NCI-H748 (cell line): Measurements from ENCODE around the gene REEP1.
"Not testable (repeated sequence)": the region's sequence is repeated elsewhere in the genome, so short reads cannot be mapped to it uniquely, and the experiment has no call there.

Source experiments
- DNase-seq: peaks from one replicate; lab custom pipeline; 2025; ENCODE audit not compliant: unreplicated experiment; lab: John Stamatoyannopoulos, UW

The REEP1 gene

GRCh38 chr2:86202336-86202692 is 135.1 kb downstream of the REEP1 start:
- DNase-seq: no peak

DNA sequence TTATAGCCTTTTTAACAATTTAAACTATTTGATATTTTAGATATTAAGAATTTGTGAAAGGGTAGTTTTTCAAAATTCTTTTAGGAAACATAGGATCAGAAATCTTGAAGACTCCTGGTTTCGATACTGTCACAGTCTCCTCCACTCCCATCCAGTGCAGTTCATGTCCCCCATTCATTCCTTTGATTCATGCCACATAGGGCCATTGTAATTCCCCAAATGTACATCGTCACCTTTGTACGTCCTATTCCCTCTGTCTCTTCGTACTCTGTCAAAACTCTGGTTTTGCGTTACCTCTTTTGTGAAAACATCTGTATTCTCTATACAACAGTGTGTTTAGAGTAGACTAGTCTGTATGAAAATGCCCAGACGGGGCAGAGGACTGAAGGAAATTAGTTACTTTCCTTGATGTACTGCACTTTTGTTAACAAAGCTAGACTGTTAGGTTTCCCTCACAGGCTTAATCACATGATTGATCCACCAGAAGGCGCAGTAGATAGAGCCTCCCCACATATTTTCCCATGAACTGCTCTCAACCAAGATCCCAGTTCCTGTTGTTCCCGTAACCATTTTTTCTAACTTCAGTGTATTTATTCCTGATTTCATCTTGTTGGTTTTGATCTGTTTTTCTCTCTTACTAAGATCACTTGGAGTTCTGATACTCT is 135.6 kb downstream of the REEP1 start:
- no peak for DNase-seq

DNA sequence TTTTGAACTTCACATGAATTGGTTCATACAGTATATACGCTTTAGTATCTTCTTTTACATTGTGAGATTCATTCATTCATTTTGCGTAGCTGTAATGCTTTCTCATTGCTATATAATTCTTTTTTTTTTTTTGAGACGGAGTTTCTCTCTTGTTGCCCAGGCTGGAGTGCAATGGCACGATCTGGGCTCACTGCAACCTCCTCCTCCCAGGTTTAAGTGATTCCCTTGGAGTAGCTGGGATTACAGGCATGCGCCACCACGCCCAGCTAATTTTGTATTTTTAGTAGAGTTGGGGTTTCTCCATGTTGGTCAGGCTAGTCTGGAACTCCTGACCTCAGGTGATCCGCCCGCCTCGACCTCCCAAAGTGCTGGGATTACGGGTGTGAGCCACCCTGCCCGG is 136.9 kb downstream of the REEP1 start:
- DNase-seq: not testable (repeated sequence)

DNA sequence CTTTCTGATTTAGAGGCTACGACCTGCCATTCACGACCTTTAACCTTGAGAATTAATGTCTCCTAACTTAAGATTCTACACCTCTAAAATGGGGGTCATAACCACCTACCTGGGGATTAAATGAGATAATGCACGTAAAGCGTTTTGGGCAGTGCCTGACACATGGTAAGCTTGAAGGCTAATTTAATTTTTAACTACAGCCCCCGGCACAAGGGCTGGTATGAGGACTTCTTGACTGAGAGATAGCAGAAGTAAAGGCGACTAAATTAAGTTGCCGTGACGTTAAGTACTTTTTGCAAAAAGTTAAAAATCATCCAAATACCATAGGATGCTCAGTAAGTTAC is 137.6 kb downstream of the REEP1 start:
- DNase-seq: no peak

GRCh38 chr2:86195808-86196387 is 141.5 kb downstream of the REEP1 start:
- DNase-seq: no peak

- peak; percentile 97 for DNase-seq
These were observed 142.2 kb downstream of the REEP1 start, which contains the start of gene IMMT for GRCh38 chr2:86195055-86195807. Gene IMMT, minus strand, starts transcription at chr2:86195462. Its CDS starts 80 bp downstream, at chr2:86195382.

DNA sequence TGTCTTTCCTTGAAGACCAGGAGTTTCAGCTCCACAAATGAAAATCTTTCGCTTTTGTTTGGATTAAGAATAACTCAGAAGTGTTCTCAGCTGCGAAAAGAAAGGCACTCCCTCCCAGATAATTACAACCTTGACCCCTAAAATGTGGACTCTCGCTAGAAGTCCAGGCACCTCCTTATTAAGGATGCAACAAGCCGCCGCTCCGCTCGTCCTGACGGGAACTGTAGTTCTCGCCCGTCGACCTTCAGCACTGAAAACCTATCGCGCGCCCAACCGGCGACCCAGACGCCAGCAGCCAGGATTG is 142.7 kb downstream of the REEP1 start:
- no peak for DNase-seq

DNA sequence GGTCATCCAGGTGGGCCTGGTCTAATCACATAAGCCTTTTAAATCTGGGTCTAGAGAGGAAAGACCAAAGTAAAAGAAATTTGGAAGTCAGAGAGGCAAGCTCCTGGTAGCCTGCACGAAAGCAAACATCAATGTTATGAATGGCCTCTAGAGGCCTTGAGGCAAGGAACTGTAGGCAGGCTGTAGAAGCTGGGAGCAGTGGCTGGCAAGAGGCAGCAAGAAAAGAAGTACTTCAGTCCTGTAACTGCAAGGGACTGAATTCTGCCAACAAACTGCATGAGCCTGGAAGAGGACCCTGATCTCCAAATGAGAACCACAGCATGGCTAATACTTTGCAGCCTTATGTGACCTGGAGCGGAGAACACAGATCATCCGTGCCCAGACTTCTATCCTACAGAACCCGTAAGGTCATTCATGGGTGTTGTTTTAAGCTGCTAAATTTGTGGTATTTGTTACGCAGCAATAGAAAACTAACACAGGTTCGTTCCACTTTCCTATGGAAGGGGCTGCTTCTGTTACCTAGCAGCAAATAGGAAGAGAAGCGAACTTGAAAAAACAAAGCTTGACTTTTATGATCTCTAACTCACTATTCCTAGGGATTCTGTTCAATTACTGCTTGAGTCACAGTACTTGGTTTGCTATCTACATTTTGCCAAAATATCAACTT is 143.4 kb downstream of the REEP1 start:
- no peak for DNase-seq

- no peak for DNase-seq
These were observed 147.5 kb downstream of the REEP1 start for GRCh38 chr2:86189782-86190416.

DNA sequence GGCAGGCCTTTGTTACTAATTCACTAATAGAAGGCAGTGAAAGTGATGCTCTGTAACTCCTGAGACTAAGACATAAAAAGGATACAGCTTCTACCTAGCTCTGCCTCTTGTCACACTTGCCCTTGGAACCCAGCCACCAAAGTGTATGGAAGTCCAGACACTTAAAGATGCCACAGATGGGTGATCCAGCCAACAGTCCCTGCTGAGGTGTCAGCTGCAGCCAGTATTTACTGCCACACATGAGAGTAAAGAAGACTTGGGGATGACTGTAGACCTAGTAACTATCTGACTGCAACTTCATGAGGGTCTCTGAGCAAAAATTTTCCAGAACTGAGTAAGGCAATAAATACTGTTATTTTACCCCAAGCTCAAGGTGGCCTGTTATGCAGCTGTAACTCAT is 151.0 kb downstream of the REEP1 start:
- DNase-seq: no peak

GRCh38 chr2:86185517-86186212 is 151.8 kb downstream of the REEP1 start:
- DNase-seq: no peak

- DNase-seq: no peak
These were observed 160.8 kb downstream of the REEP1 start for GRCh38 chr2:86176597-86176996.

- DNase-seq: no peak
These were observed 161.6 kb downstream of the REEP1 start for GRCh38 chr2:86175828-86176227.

- DNase-seq: no peak
These were observed 163.0 kb downstream of the REEP1 start for GRCh38 chr2:86174445-86174844.

- no peak for DNase-seq
These were observed 164.8 kb downstream of the REEP1 start for GRCh38 chr2:86172610-86173009.

DNA sequence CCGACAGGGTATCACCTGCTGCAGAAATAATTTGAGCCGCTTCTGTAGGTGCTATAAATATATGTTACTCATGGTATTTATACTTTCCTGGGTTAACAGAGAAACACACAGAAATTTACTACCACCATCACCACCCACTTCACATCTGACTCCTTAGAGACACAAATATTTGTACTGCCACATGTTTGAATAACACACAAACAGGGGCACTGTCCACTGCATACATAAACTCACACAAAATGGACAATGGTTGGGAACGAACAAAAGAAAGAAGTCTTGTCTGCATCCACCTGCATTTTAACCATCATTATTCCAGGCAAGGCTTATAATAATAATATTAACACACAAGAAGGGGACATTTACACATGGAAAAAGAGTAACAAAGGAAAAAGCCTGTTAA is 166.1 kb downstream of the REEP1 start:
- peak; percentile 51 for DNase-seq

DNA sequence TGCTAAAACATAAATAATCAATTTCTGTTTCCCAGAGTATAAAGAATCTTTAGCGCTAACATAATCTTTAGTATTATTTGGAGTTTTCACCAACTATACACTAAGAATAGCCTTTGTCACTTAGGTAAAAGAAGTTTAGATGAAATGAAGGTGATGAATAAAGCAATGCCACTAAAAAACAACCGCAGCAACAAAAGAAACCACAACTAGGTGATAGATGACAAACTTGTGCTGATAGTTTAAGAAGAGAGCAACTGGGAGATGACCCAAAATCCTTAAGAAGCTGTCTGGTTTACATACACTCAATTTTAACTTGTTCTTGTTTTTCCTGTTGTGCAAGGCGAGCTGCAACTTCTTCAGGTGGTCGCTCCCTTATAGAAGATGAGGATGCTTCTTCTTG is 167.0 kb downstream of the REEP1 start:
- no peak for DNase-seq
